RWPE1 (cell line): Measurements from ENCODE around the gene BNIP5.

Source experiments
- CTCF ChIA-PET: fragments of 350-600 bp; sonication (Branson Sonifier 250); formaldehyde crosslinking; extraction: SDS; loops from one replicate; lab custom pipeline; 2021; lab: Yijun Ruan, JAX
- POLR2A ChIA-PET: fragments of 400-600 bp; formaldehyde crosslinking; extraction: SDS; loops from one replicate; lab custom pipeline; 2020; ENCODE audit warnings: antibody characterized with exemption; ENCODE audit not compliant: low non-redundant PET; lab: Yijun Ruan, JAX
- DNase-seq: peaks from one replicate; pipeline ENCODE4 v3.0.0; 2012; ENCODE audit warnings: low spot score
- H3K27ac ChIP-seq: fragments of 450-650 bp; 2 replicates; pipeline ENCODE4 v1.5.1; 2017
- CTCF ChIP-seq: fragments of 450-650 bp; conservative IDR thresholded peaks from 2 replicates; pipeline ENCODE4 v1.5.1; 2017; ENCODE audit warnings: low read depth, mild to moderate bottlenecking

BNIP5 gene

GRCh38 chr6:36322591-36322990 is 14.1 kb downstream of the BNIP5 start:
- ChIA-PET POLR2A (no interaction called here), CTCF (interaction anchor here (0.6 to 1.0 kb wide), 2 partner anchors 18 to 227 kb away, joined by 3 read pairs; no protein-coding TSS in a partner anchor)
- TF ChIP-seq CTCF: no peak
- no peak overlapping the region for H3K27ac ChIP-seq
- DNase-seq: no peak

GRCh38 chr6:36320475-36320874 is 16.2 kb downstream of the BNIP5 start:
- no peak overlapping the region for H3K27ac ChIP-seq
- peak; percentile 8 for DNase-seq
- no peak for TF ChIP-seq CTCF
- CTCF ChIA-PET: interaction anchor here (0.5 to 1.3 kb wide), 3 partner anchors 106 to 526 kb away, joined by 3 to 9 read pairs (median 3); no protein-coding TSS in a partner anchor
- POLR2A ChIA-PET: interaction anchor here (0.6 kb wide), 1 partner anchor 56 kb away, joined by 3 read pairs; no protein-coding TSS in a partner anchor

- CTCF ChIA-PET: interaction anchor here (1.3 kb wide), 1 partner anchor 440 kb away, joined by 3 read pairs; no protein-coding TSS in a partner anchor
- POLR2A ChIA-PET: interaction anchor here (0.6 kb wide), 1 partner anchor 56 kb away, joined by 3 read pairs; no protein-coding TSS in a partner anchor
- DNase-seq: no peak
- TF ChIP-seq CTCF: no peak
- H3K27ac ChIP-seq: no peak overlapping the region
Measured at GRCh38 chr6:36319821-36320220, 16.9 kb downstream of the BNIP5 start.

GRCh38 chr6:36319436-36319762 is 17.3 kb downstream of the BNIP5 start:
- POLR2A ChIA-PET: no interaction called here
- no peak for TF ChIP-seq CTCF
- CTCF ChIA-PET: no interaction called here
- no peak overlapping the region for H3K27ac ChIP-seq
- DNase-seq: no peak

GRCh38 chr6:36318690-36319435 is 17.8 kb downstream of the BNIP5 start:
- DNase-seq: no peak
- no peak overlapping the region for H3K27ac ChIP-seq
- POLR2A ChIA-PET: no interaction called here
- TF ChIP-seq CTCF: no peak
- CTCF ChIA-PET: no interaction called here

- CTCF ChIA-PET: interaction anchor here (0.8 kb wide), 1 partner anchor 15 kb away, joined by 3 read pairs; no protein-coding TSS in a partner anchor
- TF ChIP-seq CTCF: no peak
- POLR2A ChIA-PET: no interaction called here
Measured at GRCh38 chr6:36317623-36318022, 19.1 kb downstream of the BNIP5 start.

More at GRCh38 chr6:36317623-36318022, 19.1 kb downstream of the BNIP5 start:
- no peak overlapping the region for H3K27ac ChIP-seq
- DNase-seq: no peak
